Activated CD4-positive, alpha-beta T cell treated with anti-CD3 and anti-CD28 coated beads, Interleukin-2, amount 10 ng/mL, durations not matched to agents 7 days and 5 days (primary cell): ENCODE measurements around the gene FAM111A. TPM values are rescaled to one million over a fixed set of nuclear protein-coding genes. Genes with fewer than 3 reads are reported as not detected.
"Not testable (repeated sequence)": the region's sequence is repeated elsewhere in the genome, so short reads cannot be mapped to it uniquely, and the experiment has no call there.

Experiments used
- CTCF ChIA-PET: fragments of 350-600 bp; sonication (Branson Sonifier 250); formaldehyde crosslinking; loops from one replicate; lab custom pipeline; 2021; ENCODE audit warnings: antibody characterized with exemption; lab: Charles Lee
- POLR2A ChIA-PET: fragments of 350-600 bp; sonication (Branson Sonifier 250); formaldehyde crosslinking; loops from one replicate; lab custom pipeline; 2021; ENCODE audit warnings: antibody characterized with exemption; lab: Charles Lee
- DNase-seq: peaks from one replicate; pipeline ENCODE4 v3.0.0-alpha.2; 2020
- H3K27ac Mint-ChIP-seq: one replicate; pipeline ENCODE4 v1.8.0; 2021; ENCODE audit warnings: mild to moderate bottlenecking, moderate library complexity, mixed read lengths
- H3K27me3 Mint-ChIP-seq: one replicate; pipeline ENCODE4 v1.8.0; 2021; ENCODE audit warnings: mixed read lengths
- H3K36me3 Mint-ChIP-seq: one replicate; pipeline ENCODE4 v1.8.0; 2021; ENCODE audit warnings: low read depth, mixed read lengths
- H3K4me1 Mint-ChIP-seq: one replicate; pipeline ENCODE4 v1.8.0; 2021; ENCODE audit warnings: mixed read lengths
- H3K4me3 Mint-ChIP-seq: one replicate; pipeline ENCODE4 v1.8.0; 2021; ENCODE audit warnings: mild to moderate bottlenecking, moderate library complexity, mixed read lengths
- H3K9me3 Mint-ChIP-seq: one replicate; pipeline ENCODE4 v1.8.0; 2021; ENCODE audit warnings: mixed read lengths
- total RNA-seq, 2 experiments: library from RNA; stranded (reverse); gene quantifications; one replicate each; pipeline ENCODE4 v1.2.3, GENCODE V29; 2021

The FAM111A gene
- total RNA-seq, 2 experiments from 2014 or later, result 208 to 258 TPM

GRCh38 chr11:59114344-59114743 lies 28.3 kb upstream of the FAM111A start:
- H3K4me3 Mint-ChIP-seq, result no peak overlapping the region
- POLR2A ChIA-PET, result no interaction called here
- peaks cover 47% of the 10 kb centered on the region for H3K4me1 Mint-ChIP-seq
- CTCF ChIA-PET, result interaction anchor here (1.0 to 1.4 kb wide), 2 partner anchors 10 to 22 kb away, joined by 4 to 5 read pairs; no protein-coding TSS in a partner anchor
- H3K36me3 Mint-ChIP-seq, result peaks cover 93% of the 10 kb centered on the region
- no peaks in the 10 kb centered on the region for H3K27me3 Mint-ChIP-seq
- H3K9me3 Mint-ChIP-seq, result peaks cover 24% of the 10 kb centered on the region
- DNase-seq, result no peak
- no peak overlapping the region for H3K27ac Mint-ChIP-seq

- no peak for DNase-seq
- H3K27me3 Mint-ChIP-seq, result no peaks in the 10 kb centered on the region
- ChIA-PET CTCF (no interaction called here), POLR2A (no interaction called here)
- H3K27ac Mint-ChIP-seq, result no peak overlapping the region
- peaks cover 90% of the 10 kb centered on the region for H3K36me3 Mint-ChIP-seq
- H3K9me3 Mint-ChIP-seq, result peaks cover 25% of the 10 kb centered on the region
- H3K4me3 Mint-ChIP-seq, result no peak overlapping the region
- H3K4me1 Mint-ChIP-seq, result peaks cover 36% of the 10 kb centered on the region
Observed at GRCh38 chr11:59115553-59115952, 27.1 kb upstream of the FAM111A start.

GRCh38 chr11:59117774-59118173 lies 24.9 kb upstream of the FAM111A start:
- Mint-ChIP-seq H3K9me3 (peaks cover 31% of the 10 kb centered on the region), H3K36me3 (peaks cover 84% of the 10 kb centered on the region), H3K4me3 (no peak overlapping the region), H3K27me3 (no peaks in the 10 kb centered on the region), H3K4me1 (peaks cover 19% of the 10 kb centered on the region), H3K27ac (no peak overlapping the region)
- POLR2A ChIA-PET, result no interaction called here
- CTCF ChIA-PET, result no interaction called here
- no peak for DNase-seq

- H3K9me3 Mint-ChIP-seq, result peaks cover 39% of the 10 kb centered on the region
- POLR2A ChIA-PET, result no interaction called here
- H3K27ac Mint-ChIP-seq, result no peak overlapping the region
- CTCF ChIA-PET, result interaction anchor here (1.2 kb wide), 2 partner anchors 8 to 16 kb away, joined by 4 to 6 read pairs; no protein-coding TSS in a partner anchor
- peaks cover 81% of the 10 kb centered on the region for H3K36me3 Mint-ChIP-seq
- no peak overlapping the region for H3K4me3 Mint-ChIP-seq
- peaks cover 4% of the 10 kb centered on the region for H3K4me1 Mint-ChIP-seq
- no peaks in the 10 kb centered on the region for H3K27me3 Mint-ChIP-seq
- DNase-seq, result no peak
Observed at GRCh38 chr11:59119826-59120225, 22.8 kb upstream of the FAM111A start.

- H3K4me3 Mint-ChIP-seq, result no peak overlapping the region
- CTCF ChIA-PET, result interaction anchor here (0.7 to 2.2 kb wide), 23 partner anchors 8 to 499 kb away, joined by 3 to 21 read pairs (median 6); partner anchors contain the start of genes DTX4 and FAM111B
- H3K27ac Mint-ChIP-seq, result no peak overlapping the region
- H3K4me1 Mint-ChIP-seq, result peaks cover 27% of the 10 kb centered on the region
- peaks cover 51% of the 10 kb centered on the region for H3K36me3 Mint-ChIP-seq
- peak; percentile 89 for DNase-seq
- peaks cover 14% of the 10 kb centered on the region for H3K9me3 Mint-ChIP-seq
- H3K27me3 Mint-ChIP-seq, result no peaks in the 10 kb centered on the region
- POLR2A ChIA-PET, result interaction anchor here (0.9 kb wide), 1 partner anchor 29 kb away, joined by 3 read pairs; no protein-coding TSS in a partner anchor
Observed at GRCh38 chr11:59135648-59136461, 6.8 kb upstream of the FAM111A start.

GRCh38 chr11:59136551-59136950 lies 6.1 kb upstream of the FAM111A start:
- Mint-ChIP-seq H3K4me1 (peaks cover 34% of the 10 kb centered on the region), H3K36me3 (peaks cover 46% of the 10 kb centered on the region), H3K9me3 (peaks cover 11% of the 10 kb centered on the region)
- POLR2A ChIA-PET, H3K4me3 Mint-ChIP-seq, H3K27ac Mint-ChIP-seq, H3K27me3 Mint-ChIP-seq, DNase-seq: not testable (repeated sequence)
- CTCF ChIA-PET, result interaction anchor here (1.1 to 2.2 kb wide), 16 partner anchors 8 to 83 kb away, joined by 3 to 21 read pairs (median 6); partner anchors contain the start of gene DTX4

- Mint-ChIP-seq H3K4me3 (no peak overlapping the region), H3K27me3 (no peaks in the 10 kb centered on the region), H3K36me3 (peaks cover 40% of the 10 kb centered on the region), H3K4me1 (peaks cover 39% of the 10 kb centered on the region), H3K27ac (no peak overlapping the region), H3K9me3 (peaks cover 9% of the 10 kb centered on the region)
- ChIA-PET CTCF (no interaction called here), POLR2A (no interaction called here)
- DNase-seq, result no peak
Observed at GRCh38 chr11:59137190-59137589, 5.5 kb upstream of the FAM111A start.

GRCh38 chr11:59138643-59139042 lies 4.0 kb upstream of the FAM111A start:
- no peaks in the 10 kb centered on the region for H3K9me3 Mint-ChIP-seq
- peaks cover 40% of the 10 kb centered on the region for H3K4me1 Mint-ChIP-seq
- no peak overlapping the region for H3K27ac Mint-ChIP-seq
- no peak overlapping the region for H3K4me3 Mint-ChIP-seq
- H3K27me3 Mint-ChIP-seq, result no peaks in the 10 kb centered on the region
- ChIA-PET POLR2A (no interaction called here), CTCF (interaction anchor here (0.5 kb wide), 1 partner anchor 448 kb away, joined by 4 read pairs; no protein-coding TSS in a partner anchor)
- peaks cover 32% of the 10 kb centered on the region for H3K36me3 Mint-ChIP-seq
- no peak for DNase-seq

- peaks cover 43% of the 10 kb centered on the region for H3K4me1 Mint-ChIP-seq
- H3K4me3 Mint-ChIP-seq, result peak overlapping the region; percentile 89
- ChIA-PET CTCF (interaction anchor here (1.6 kb wide), 1 partner anchor 11 kb away, joined by 3 read pairs; no protein-coding TSS in a partner anchor), POLR2A (no interaction called here)
- H3K27me3 Mint-ChIP-seq, result no peaks in the 10 kb centered on the region
- H3K27ac Mint-ChIP-seq, result peak overlapping the region; percentile 96
- H3K9me3 Mint-ChIP-seq, result no peaks in the 10 kb centered on the region
- DNase-seq, result no peak
- H3K36me3 Mint-ChIP-seq, result peaks cover 35% of the 10 kb centered on the region
Observed at GRCh38 chr11:59141191-59141590, 1.5 kb upstream of the FAM111A start.

- no peaks in the 10 kb centered on the region for H3K9me3 Mint-ChIP-seq
- POLR2A ChIA-PET, result interaction anchor here (1.0 to 1.4 kb wide), 3 partner anchors 11 to 36 kb away, joined by 5 to 9 read pairs (median 6); no protein-coding TSS in a partner anchor
- no peaks in the 10 kb centered on the region for H3K27me3 Mint-ChIP-seq
- H3K27ac Mint-ChIP-seq, result peak overlapping the region; percentile 96
- H3K4me1 Mint-ChIP-seq, result peaks cover 43% of the 10 kb centered on the region
- peak overlapping the region; percentile 89 for H3K4me3 Mint-ChIP-seq
- H3K36me3 Mint-ChIP-seq, result peaks cover 40% of the 10 kb centered on the region
- CTCF ChIA-PET, result interaction anchor here (1.0 to 1.4 kb wide), 6 partner anchors 14 to 84 kb away, joined by 3 to 8 read pairs (median 4); no protein-coding TSS in a partner anchor
- DNase-seq, result no peak
Observed at GRCh38 chr11:59141673-59142460, 789 bp upstream of the FAM111A start.

GRCh38 chr11:59144096-59144495 lies 1.4 kb downstream of the FAM111A start:
- Mint-ChIP-seq H3K27ac (peak overlapping the region; percentile 96), H3K4me3 (peak overlapping the region; percentile 89), H3K9me3 (no peaks in the 10 kb centered on the region), H3K4me1 (peaks cover 64% of the 10 kb centered on the region), H3K27me3 (no peaks in the 10 kb centered on the region), H3K36me3 (peaks cover 59% of the 10 kb centered on the region)
- ChIA-PET CTCF (interaction anchor here (1.0 to 5.9 kb wide), 6 partner anchors 8 to 38 kb away, joined by 3 to 43 read pairs (median 12); partner anchors contain the start of gene DTX4), POLR2A (interaction anchor here (1.3 kb wide), 1 partner anchor 36 kb away, joined by 4 read pairs; no protein-coding TSS in a partner anchor)
- no peak for DNase-seq
